Bronchial epithelial cell (primary cell): ENCODE results near the gene AARS2. TPM values are rescaled to one million over a fixed set of nuclear protein-coding genes. Genes with fewer than 3 reads are reported as not detected.

Experiments used
- DNase-seq: peaks from one replicate; pipeline ENCODE4 v3.0.0-alpha.2; 2010; ENCODE audit warnings: low read depth
- FAIRE-seq: peaks from 2 replicates; lab custom pipeline; 2011; peaks lifted over from hg19 to GRCh38; lab: Jason Lieb, UNC
- H3K27me3 ChIP-seq: 2 replicates; pipeline ENCODE4 v1.5.1; 2011; ENCODE audit warnings: low read length; ENCODE audit not compliant: control insufficient read depth, insufficient read depth
- H3K36me3 ChIP-seq: 2 replicates; pipeline ENCODE4 v1.5.1; 2011; ENCODE audit warnings: low read length; ENCODE audit not compliant: control insufficient read depth, insufficient read depth
- H3K4me3 ChIP-seq: 2 replicates; pipeline ENCODE4 v1.5.1; 2011; ENCODE audit warnings: mild to moderate bottlenecking, low read depth, low read length, control low read depth
- CTCF ChIP-seq: IDR thresholded peaks from 2 replicates; pipeline ENCODE4 v1.5.1; 2011; ENCODE audit warnings: mild to moderate bottlenecking, moderate library complexity, low read length, control low read depth, inconsistent platforms; ENCODE audit not compliant: insufficient read depth, severe bottlenecking
- total RNA-seq: library from RNA; depleted of rRNA; stranded (reverse); fragments of >200 nt; gene quantifications from 2 replicates; pipeline ENCODE4 v1.2.1, GENCODE V29; 2014

Gene AARS2
- total RNA-seq, 1 donor from 2014 or later = 9.5 TPM

DNA sequence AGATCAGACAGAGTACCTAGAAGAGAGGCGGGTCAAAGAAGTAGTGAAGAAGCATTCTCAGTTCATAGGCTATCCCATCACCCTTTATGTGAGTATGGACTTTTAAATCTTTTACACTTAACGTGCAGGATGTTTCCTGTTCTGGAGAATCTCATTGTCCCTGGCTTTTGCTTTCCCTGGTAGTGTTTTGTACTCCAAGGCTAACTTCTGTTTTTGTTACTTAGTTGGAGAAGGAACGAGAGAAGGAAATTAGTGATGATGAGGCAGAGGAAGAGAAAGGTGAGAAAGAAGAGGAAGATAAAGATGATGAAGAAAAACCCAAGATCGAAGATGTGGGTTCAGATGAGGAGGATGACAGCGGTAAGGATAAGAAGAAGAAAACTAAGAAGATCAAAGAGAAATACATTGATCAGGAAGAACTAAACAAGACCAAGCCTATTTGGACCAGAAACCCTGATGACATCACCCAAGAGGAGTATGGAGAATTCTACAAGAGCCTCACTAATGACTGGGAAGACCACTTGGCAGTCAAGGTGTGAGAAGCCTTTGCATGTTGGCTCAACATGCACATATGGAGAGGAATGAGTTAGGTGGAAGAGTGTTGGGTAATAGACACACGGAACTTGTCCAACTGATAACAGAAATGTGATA lies 63.0 kb downstream of the AARS2 start:
- no peak for FAIRE-seq
- Histone ChIP-seq H3K4me3 (no peak overlapping the region), H3K36me3 (peaks cover 33% of the 10 kb centered on the region), H3K27me3 (no peaks in the 10 kb centered on the region)
- no peak for DNase-seq
- TF ChIP-seq CTCF = no peak

Other genes starting within 250 kb of the AARS2 start
- gene MRPL14, start 185.9 kb downstream of the AARS2 start, total RNA-seq = 66.3 and 90.0 TPM in 2 replicates
- gene TMEM63B, start 185.8 kb downstream of the AARS2 start, total RNA-seq = 27.4 and 40.3 TPM in 2 replicates
- gene CAPN11, start 154.5 kb downstream of the AARS2 start, total RNA-seq = not detected in 2 replicates
- gene MYMX, start 96.4 kb downstream of the AARS2 start, total RNA-seq = not detected in 2 replicates
- gene SLC29A1, start 89.8 kb downstream of the AARS2 start, total RNA-seq = 1.2 and 1.8 TPM in 2 replicates
- gene HSP90AB1, start 66.2 kb downstream of the AARS2 start, total RNA-seq = 200 and 396 TPM in 2 replicates
- gene SLC35B2, start 55.8 kb downstream of the AARS2 start, total RNA-seq = 50.4 and 52.9 TPM in 2 replicates
- 3.3 and 5.3 TPM in 2 replicates for gene NFKBIE, start 47.8 kb downstream of the AARS2 start, total RNA-seq
- gene TMEM151B, start 42.9 kb downstream of the AARS2 start, total RNA-seq = not detected in 2 replicates
- not detected in 2 replicates for gene SPATS1, start 29.3 kb upstream of the AARS2 start, total RNA-seq
- gene CDC5L, start 74.4 kb upstream of the AARS2 start, total RNA-seq = 16.8 and 18.9 TPM in 2 replicates